ENCODE results near the gene CCDC92. TPM values are rescaled to one million over a fixed set of nuclear protein-coding genes. Genes with fewer than 3 reads are reported as not detected.

CCDC92 gene
- total RNA-seq, 2 experiments from 2014 or later: 7.3 to 8.7 TPM

Other genes starting within 250 kb of the CCDC92 start
- gene DNAH10, start 210.5 kb downstream of the CCDC92 start, total RNA-seq: under 1 TPM; 0.06 to 0.15 TPM
- 10 to 100 TPM; 74.6 to 75.6 TPM for gene ZNF664, start 384 bp upstream of the CCDC92 start, total RNA-seq